AG04450 (cell line): ENCODE data around the gene STXBP1. TPM values are rescaled to one million over a fixed set of nuclear protein-coding genes. Genes with fewer than 3 reads are reported as not detected.

ENCODE experiments used
- CTCF ChIA-PET: fragments of 300-600, 350-600 bp; formaldehyde crosslinking; extraction: SDS; loops from one replicate; lab custom pipeline; 2022; ENCODE audit warnings: antibody characterized with exemption, inconsistent platforms; lab: Charles Lee
- POLR2A ChIA-PET: fragments of 350-600 bp; formaldehyde crosslinking; extraction: SDS; loops from one replicate; lab custom pipeline; 2021; ENCODE audit warnings: antibody characterized with exemption, inconsistent platforms; lab: Yijun Ruan, JAX
- DNase-seq: peaks from one replicate; pipeline ENCODE4 v3.0.0-alpha.2; 2011; ENCODE audit warnings: low read depth, low spot score
- H3K27ac ChIP-seq: one replicate; pipeline ENCODE4 v1.5.1; 2012; ENCODE audit warnings: low read depth, low read length, control low read depth
- H3K27me3 ChIP-seq: one replicate; pipeline ENCODE4 v1.6.0; 2012; ENCODE audit warnings: low read length; ENCODE audit not compliant: control insufficient read depth, insufficient read depth
- H3K4me3 ChIP-seq: 2 replicates; pipeline ENCODE4 v1.5.1; 2011; ENCODE audit warnings: mild to moderate bottlenecking, low read depth, low read length, control low read depth
- H3K9me3 ChIP-seq: 2 replicates; pipeline ENCODE4 v1.5.1; 2012; ENCODE audit warnings: low read length; ENCODE audit not compliant: control insufficient read depth, insufficient read depth
- CTCF ChIP-seq: IDR thresholded peaks from 2 replicates; pipeline ENCODE4 v1.5.1; 2011; ENCODE audit warnings: low read depth, low read length, control low read depth, inconsistent platforms
- polyA plus RNA-seq: library from polyadenylated mRNA; depleted of rRNA; stranded (reverse); fragments of >200 nt; gene quantifications from 2 replicates; pipeline ENCODE4 v1.2.3, GENCODE V29; 2011

Gene STXBP1
- polyA plus RNA-seq, 1 experiment: 19.8 TPM

GRCh38 chr9:127722055-127722745, 110.1 kb downstream of the STXBP1 start:
- POLR2A ChIA-PET: no interaction called here
- Histone ChIP-seq H3K4me3 (no peak overlapping the region), H3K27me3 (no peaks in the 10 kb centered on the region), H3K9me3 (no peaks in the 10 kb centered on the region; the same call in 1 of the 2 replicates), H3K27ac (no peak overlapping the region)
- DNase-seq: no peak
- CTCF ChIA-PET: interaction anchor here (1.0 kb wide), 1 partner anchor 13 kb away, joined by 4 read pairs; the partner anchor contains the start of gene TOR2A
- TF ChIP-seq CTCF: no peak

GRCh38 chr9:127723013-127723412, 110.9 kb downstream of the STXBP1 start:
- TF ChIP-seq CTCF: no peak
- ChIA-PET CTCF (interaction anchor here (0.7 to 1.7 kb wide), 2 partner anchors 12 to 133 kb away, joined by 3 to 11 read pairs; partner anchors contain the start of gene TOR2A), POLR2A (interaction anchor here (0.5 to 0.7 kb wide), 2 partner anchors 12 to 80 kb away, joined by 3 read pairs; partner anchors contain the start of gene FPGS)
- H3K27ac ChIP-seq: no peak overlapping the region
- no peak for DNase-seq
- no peaks in the 10 kb centered on the region for H3K27me3 ChIP-seq
- no peak overlapping the region for H3K4me3 ChIP-seq
- H3K9me3 ChIP-seq: no peaks in the 10 kb centered on the region; the same call in 1 of the 2 replicates

- Histone ChIP-seq H3K9me3 (no peaks in the 10 kb centered on the region; the same call in 1 of the 2 replicates), H3K27me3 (no peaks in the 10 kb centered on the region), H3K27ac (no peak overlapping the region), H3K4me3 (no peak overlapping the region)
- DNase-seq: peak; percentile 21
- CTCF ChIA-PET: interaction anchor here (0.7 to 1.7 kb wide), 2 partner anchors 11 to 133 kb away, joined by 3 to 11 read pairs; partner anchors contain the start of gene TOR2A
- POLR2A ChIA-PET: interaction anchor here (0.5 to 0.7 kb wide), 2 partner anchors 11 to 79 kb away, joined by 3 read pairs; partner anchors contain the start of gene FPGS
- TF ChIP-seq CTCF: 0 out of 2 replicates have a peak, but pooled peaks have one; percentile 9
Measured at GRCh38 chr9:127723444-127723843, 111.4 kb downstream of the STXBP1 start.

GRCh38 chr9:127724012-127724411, 111.9 kb downstream of the STXBP1 start:
- Histone ChIP-seq H3K27me3 (no peaks in the 10 kb centered on the region), H3K4me3 (no peak overlapping the region), H3K27ac (no peak overlapping the region), H3K9me3 (no peaks in the 10 kb centered on the region; the same call in 1 of the 2 replicates)
- DNase-seq: no peak
- no peak for TF ChIP-seq CTCF
- ChIA-PET POLR2A (interaction anchor here (0.8 kb wide), 1 partner anchor 153 kb away, joined by 4 read pairs; no protein-coding TSS in a partner anchor), CTCF (interaction anchor here (1.7 kb wide), 1 partner anchor 11 kb away, joined by 11 read pairs; the partner anchor contains the start of gene TOR2A)

GRCh38 chr9:127726871-127727270, 114.8 kb downstream of the STXBP1 start:
- CTCF ChIA-PET: no interaction called here

More at GRCh38 chr9:127726871-127727270, 114.8 kb downstream of the STXBP1 start:
- TF ChIP-seq CTCF: no peak
- POLR2A ChIA-PET: no interaction called here
- no peak overlapping the region for H3K27ac ChIP-seq
- no peaks in the 10 kb centered on the region; the same call in 1 of the 2 replicates for H3K9me3 ChIP-seq
- H3K4me3 ChIP-seq: no peak overlapping the region
- DNase-seq: no peak
- H3K27me3 ChIP-seq: no peaks in the 10 kb centered on the region
